ENCODE data around the gene SPAG16.

Gene SPAG16

DNA sequence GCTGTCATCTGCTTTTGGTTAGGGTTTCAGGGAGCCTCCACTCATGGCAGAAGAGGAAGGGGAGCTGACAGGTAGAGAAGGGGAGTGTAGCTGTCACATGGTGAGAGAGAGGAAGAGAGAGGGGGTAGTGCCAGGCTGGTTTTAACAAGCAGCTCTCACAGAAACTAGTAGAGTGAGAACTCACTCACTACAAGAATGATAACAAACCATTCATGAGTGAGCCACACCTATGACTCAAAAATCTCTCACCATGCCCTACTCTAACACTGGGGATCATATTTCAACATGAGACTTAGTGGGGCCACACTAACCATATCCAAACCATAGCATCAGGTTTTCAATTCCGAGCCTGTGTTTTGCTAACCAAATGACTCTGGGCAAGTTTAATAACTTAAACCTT is 851.7 kb downstream of the SPAG16 start:
- H3K9ac ChIP-seq (ENCODE audit: low read depth, low read length), result no peak overlapping the region

DNA sequence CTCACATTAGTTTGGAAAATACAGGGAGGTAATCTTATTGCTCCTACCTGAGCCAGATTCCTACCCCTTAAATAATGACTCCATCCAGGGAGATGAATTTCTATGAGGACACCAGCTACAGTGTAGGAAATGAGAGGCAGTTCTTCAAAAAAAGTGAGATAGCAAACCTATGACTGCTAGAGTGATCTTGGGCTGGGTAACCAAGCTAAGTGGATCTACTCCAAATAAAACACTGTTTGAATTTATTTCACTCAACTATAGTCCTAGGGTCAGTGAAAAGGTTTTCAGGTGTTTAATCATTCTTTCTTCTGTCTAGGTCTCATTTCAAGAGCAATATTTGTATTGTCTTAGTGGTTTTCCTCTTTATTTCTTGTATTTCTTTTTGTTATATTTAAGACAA is 854.5 kb downstream of the SPAG16 start:
- H3K9ac ChIP-seq (ENCODE audit: low read depth, low read length), result no peak overlapping the region
- no peak overlapping the region for H3K4me3 ChIP-seq (ENCODE audit: low read depth, low read length)
- no peak overlapping the region for H3K27ac ChIP-seq (ENCODE audit: low read depth, low read length)
- no peaks in the 10 kb centered on the region for H3K4me1 ChIP-seq (ENCODE audit: control insufficient read depth, insufficient read depth, low read length)
- H3K36me3 ChIP-seq (ENCODE audit: control insufficient read depth, insufficient read depth, low read length), result no peaks in the 10 kb centered on the region
- H3K9me3 ChIP-seq (ENCODE audit: control insufficient read depth, insufficient read depth, low read length), result no peaks in the 10 kb centered on the region
- no peaks in the 10 kb centered on the region for H3K27me3 ChIP-seq (ENCODE audit: control insufficient read depth, insufficient read depth, low read length)

More for the DNA sequence above, 851.7 kb downstream of the SPAG16 start:
- no peaks in the 10 kb centered on the region for H3K27me3 ChIP-seq (ENCODE audit: control insufficient read depth, insufficient read depth, low read length)
- no peak overlapping the region for H3K27ac ChIP-seq (ENCODE audit: low read depth, low read length)
- no peak overlapping the region for H3K4me3 ChIP-seq (ENCODE audit: low read depth, low read length)
- no peaks in the 10 kb centered on the region for H3K36me3 ChIP-seq (ENCODE audit: control insufficient read depth, insufficient read depth, low read length)
- H3K4me1 ChIP-seq (ENCODE audit: control insufficient read depth, insufficient read depth, low read length), result no peaks in the 10 kb centered on the region
- no peaks in the 10 kb centered on the region for H3K9me3 ChIP-seq (ENCODE audit: control insufficient read depth, insufficient read depth, low read length)

DNA sequence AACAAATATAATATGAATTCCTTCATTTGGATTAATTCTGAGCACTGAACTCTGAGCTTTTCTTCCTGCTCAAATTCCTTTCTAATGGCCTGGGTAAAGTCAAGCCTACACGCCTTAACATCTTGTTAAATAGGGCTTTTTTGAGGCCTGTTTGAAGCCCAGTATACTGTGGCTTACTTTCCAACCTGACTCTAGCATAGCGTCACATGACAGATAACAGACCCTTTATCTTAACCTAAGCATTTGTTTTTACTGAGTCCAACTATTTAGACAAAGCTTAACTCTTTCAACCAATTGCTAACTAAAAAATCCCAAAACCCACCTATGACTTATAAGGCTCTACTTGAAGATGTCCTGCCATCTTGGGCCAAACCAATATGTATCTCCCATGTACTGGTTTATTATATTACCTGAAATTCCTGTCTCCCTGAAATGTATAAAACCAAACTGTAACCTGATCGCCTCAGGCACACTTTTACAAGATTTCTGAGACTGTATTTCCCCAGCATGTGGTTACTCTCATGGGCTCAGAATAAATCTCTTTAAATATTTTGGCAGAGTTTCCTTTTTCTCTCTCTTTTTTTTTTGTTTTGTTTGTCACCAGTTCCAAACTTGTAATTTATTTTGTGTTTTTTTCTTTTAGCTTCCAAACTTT is 855.5 kb downstream of the SPAG16 start:
- Histone ChIP-seq H3K36me3 (ENCODE audit: control insufficient read depth, insufficient read depth, low read length) (no peaks in the 10 kb centered on the region), H3K27ac (ENCODE audit: low read depth, low read length) (no peak overlapping the region), H3K9me3 (ENCODE audit: control insufficient read depth, insufficient read depth, low read length) (no peaks in the 10 kb centered on the region), H3K4me1 (ENCODE audit: control insufficient read depth, insufficient read depth, low read length) (no peaks in the 10 kb centered on the region), H3K27me3 (ENCODE audit: control insufficient read depth, insufficient read depth, low read length) (no peaks in the 10 kb centered on the region), H3K9ac (ENCODE audit: low read depth, low read length) (no peak overlapping the region), H3K4me3 (ENCODE audit: low read depth, low read length) (no peak overlapping the region)

DNA sequence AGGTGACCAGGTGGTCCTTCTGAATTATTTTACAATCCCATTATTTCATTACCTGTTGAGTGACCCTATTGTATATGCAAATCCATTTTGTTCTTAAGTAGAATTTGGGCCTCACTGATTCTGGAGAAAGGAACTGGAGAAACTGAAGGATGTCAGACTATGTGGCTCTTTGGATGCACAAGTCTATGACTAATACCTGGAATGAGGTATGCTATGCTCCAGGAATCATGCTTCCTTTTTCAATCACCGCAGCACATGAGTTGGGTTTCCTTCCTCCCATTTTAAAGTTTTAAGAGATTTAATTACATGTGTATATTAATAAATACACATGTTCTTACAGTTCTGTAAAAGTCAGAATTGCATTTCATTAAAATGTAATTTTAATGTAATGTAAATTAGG is 872.7 kb downstream of the SPAG16 start:
- no peaks in the 10 kb centered on the region for H3K36me3 ChIP-seq (ENCODE audit: control insufficient read depth, insufficient read depth, low read length)
- H3K9ac ChIP-seq (ENCODE audit: low read depth, low read length), result no peak overlapping the region
- no peaks in the 10 kb centered on the region for H3K9me3 ChIP-seq (ENCODE audit: control insufficient read depth, insufficient read depth, low read length)
- no peak overlapping the region for H3K4me3 ChIP-seq (ENCODE audit: low read depth, low read length)
- H3K27ac ChIP-seq (ENCODE audit: low read depth, low read length), result no peak overlapping the region
- H3K4me1 ChIP-seq (ENCODE audit: control insufficient read depth, insufficient read depth, low read length), result no peaks in the 10 kb centered on the region
- H3K27me3 ChIP-seq (ENCODE audit: control insufficient read depth, insufficient read depth, low read length), result no peaks in the 10 kb centered on the region

DNA sequence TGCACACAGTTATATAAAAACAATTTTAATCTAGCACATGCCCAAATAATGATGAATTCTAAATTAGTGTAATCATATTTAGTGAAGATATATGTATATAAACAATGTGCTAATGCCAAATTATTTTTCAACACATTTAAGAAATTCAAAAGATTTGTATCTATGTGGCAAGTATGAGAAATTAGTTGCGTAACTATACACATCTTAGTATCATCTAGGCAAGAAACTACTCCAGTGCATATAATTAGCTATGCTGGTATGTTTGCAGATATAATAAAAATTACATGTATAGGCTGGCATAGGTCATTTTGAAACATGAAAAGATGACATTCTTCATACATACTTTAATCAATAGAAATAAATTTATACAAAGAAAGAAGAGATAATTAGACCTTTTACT is 874.6 kb downstream of the SPAG16 start:
- no peaks in the 10 kb centered on the region for H3K4me1 ChIP-seq (ENCODE audit: control insufficient read depth, insufficient read depth, low read length)
- no peak overlapping the region for H3K9ac ChIP-seq (ENCODE audit: low read depth, low read length)
- no peak overlapping the region for H3K27ac ChIP-seq (ENCODE audit: low read depth, low read length)

DNA sequence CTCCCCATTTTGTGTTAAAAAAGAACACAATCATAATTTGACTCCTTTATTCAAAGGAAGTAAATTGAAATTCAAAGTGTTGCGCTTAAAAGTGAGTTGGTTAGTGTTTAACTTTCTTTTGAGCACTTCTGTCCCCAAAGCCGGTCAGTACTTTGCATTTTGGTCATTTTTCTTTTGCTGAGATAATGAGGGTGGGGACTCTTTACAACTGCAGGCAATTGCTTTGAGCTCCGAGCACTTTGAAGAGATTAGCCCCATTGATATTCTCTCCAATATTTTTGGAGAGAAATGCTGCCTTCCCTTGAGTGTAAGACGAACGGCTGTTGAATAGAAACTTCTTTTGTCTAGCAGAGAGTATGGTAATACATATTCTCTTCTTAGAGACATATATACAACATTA is 885.0 kb downstream of the SPAG16 start:
- Histone ChIP-seq H3K9ac (ENCODE audit: low read depth, low read length) (no peak overlapping the region), H3K4me3 (ENCODE audit: low read depth, low read length) (no peak overlapping the region), H3K27ac (ENCODE audit: low read depth, low read length) (no peak overlapping the region), H3K9me3 (ENCODE audit: control insufficient read depth, insufficient read depth, low read length) (no peaks in the 10 kb centered on the region), H3K4me1 (ENCODE audit: control insufficient read depth, insufficient read depth, low read length) (no peaks in the 10 kb centered on the region), H3K36me3 (ENCODE audit: control insufficient read depth, insufficient read depth, low read length) (no peaks in the 10 kb centered on the region), H3K27me3 (ENCODE audit: control insufficient read depth, insufficient read depth, low read length) (no peaks in the 10 kb centered on the region)

More for the DNA sequence above, 874.6 kb downstream of the SPAG16 start:
- Histone ChIP-seq H3K4me3 (ENCODE audit: low read depth, low read length) (no peak overlapping the region), H3K27me3 (ENCODE audit: control insufficient read depth, insufficient read depth, low read length) (no peaks in the 10 kb centered on the region), H3K36me3 (ENCODE audit: control insufficient read depth, insufficient read depth, low read length) (no peaks in the 10 kb centered on the region), H3K9me3 (ENCODE audit: control insufficient read depth, insufficient read depth, low read length) (no peaks in the 10 kb centered on the region)

DNA sequence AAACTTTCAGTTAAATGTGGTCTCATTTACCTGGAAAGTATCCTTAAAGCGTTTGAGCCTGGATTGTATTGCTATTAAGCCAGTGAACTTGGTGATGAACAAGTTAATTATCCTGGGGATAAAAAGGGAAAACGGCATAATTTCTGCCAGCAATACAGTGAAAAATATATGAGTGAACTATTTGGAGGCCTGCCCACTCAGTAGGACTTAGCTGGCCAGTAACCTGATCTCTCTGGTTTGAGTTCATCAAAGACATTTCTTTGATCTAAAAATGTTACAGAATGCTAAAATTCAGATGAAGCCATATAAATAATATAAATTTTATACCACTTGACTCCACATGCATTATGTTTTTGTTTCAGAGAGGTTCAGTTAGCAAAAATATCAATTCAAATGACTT is 885.5 kb downstream of the SPAG16 start:
- Histone ChIP-seq H3K4me1 (ENCODE audit: control insufficient read depth, insufficient read depth, low read length) (no peaks in the 10 kb centered on the region), H3K9me3 (ENCODE audit: control insufficient read depth, insufficient read depth, low read length) (no peaks in the 10 kb centered on the region), H3K4me3 (ENCODE audit: low read depth, low read length) (no peak overlapping the region), H3K36me3 (ENCODE audit: control insufficient read depth, insufficient read depth, low read length) (no peaks in the 10 kb centered on the region), H3K27ac (ENCODE audit: low read depth, low read length) (no peak overlapping the region), H3K27me3 (ENCODE audit: control insufficient read depth, insufficient read depth, low read length) (no peaks in the 10 kb centered on the region), H3K9ac (ENCODE audit: low read depth, low read length) (no peak overlapping the region)

DNA sequence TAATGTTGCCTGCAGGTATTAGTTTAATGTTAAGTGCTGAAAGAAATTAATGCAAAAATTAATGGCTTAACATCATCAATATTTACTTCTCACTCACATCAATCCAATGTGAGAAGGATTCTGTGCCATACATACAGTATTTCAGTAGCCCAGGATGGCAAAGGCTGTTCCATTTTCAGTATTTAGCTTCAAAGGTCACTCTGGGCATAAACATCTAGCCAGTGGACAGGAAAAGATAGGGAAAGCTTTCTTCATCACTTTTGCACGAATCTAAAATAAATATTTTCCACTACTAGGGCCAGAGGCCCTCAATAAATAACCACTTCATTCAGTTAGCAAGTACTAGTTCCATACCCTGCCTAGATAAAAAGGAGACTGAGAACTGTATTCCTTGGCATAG is 890.3 kb downstream of the SPAG16 start:
- Histone ChIP-seq H3K27ac (ENCODE audit: low read depth, low read length) (no peak overlapping the region), H3K4me1 (ENCODE audit: control insufficient read depth, insufficient read depth, low read length) (no peaks in the 10 kb centered on the region; the same call in 1 of the 2 replicates), H3K36me3 (ENCODE audit: control insufficient read depth, insufficient read depth, low read length) (no peaks in the 10 kb centered on the region), H3K27me3 (ENCODE audit: control insufficient read depth, insufficient read depth, low read length) (no peaks in the 10 kb centered on the region), H3K9me3 (ENCODE audit: control insufficient read depth, insufficient read depth, low read length) (no peaks in the 10 kb centered on the region), H3K9ac (ENCODE audit: low read depth, low read length) (no peak overlapping the region), H3K4me3 (ENCODE audit: low read depth, low read length) (no peak overlapping the region)

DNA sequence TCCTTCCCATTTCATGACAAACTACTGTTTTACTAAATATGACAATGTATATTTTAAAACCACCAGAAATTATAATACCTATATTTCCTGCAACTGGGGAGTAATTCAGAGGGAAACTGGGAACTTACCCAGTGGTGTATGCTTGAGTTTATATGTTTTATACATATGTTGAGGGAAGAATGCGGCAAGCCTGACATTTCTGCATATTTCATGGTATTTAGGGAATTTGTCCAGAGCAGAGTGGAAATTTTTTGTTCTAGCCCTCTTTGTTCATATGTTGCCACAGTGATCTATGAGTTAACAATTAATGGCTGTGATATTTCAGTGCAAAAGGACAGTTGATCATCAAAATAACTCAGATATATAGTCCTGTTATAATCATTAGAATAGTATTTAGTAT is 895.8 kb downstream of the SPAG16 start:
- no peaks in the 10 kb centered on the region for H3K9me3 ChIP-seq (ENCODE audit: control insufficient read depth, insufficient read depth, low read length)
- H3K27me3 ChIP-seq (ENCODE audit: control insufficient read depth, insufficient read depth, low read length), result no peaks in the 10 kb centered on the region
- H3K9ac ChIP-seq (ENCODE audit: low read depth, low read length), result no peak overlapping the region

DNA sequence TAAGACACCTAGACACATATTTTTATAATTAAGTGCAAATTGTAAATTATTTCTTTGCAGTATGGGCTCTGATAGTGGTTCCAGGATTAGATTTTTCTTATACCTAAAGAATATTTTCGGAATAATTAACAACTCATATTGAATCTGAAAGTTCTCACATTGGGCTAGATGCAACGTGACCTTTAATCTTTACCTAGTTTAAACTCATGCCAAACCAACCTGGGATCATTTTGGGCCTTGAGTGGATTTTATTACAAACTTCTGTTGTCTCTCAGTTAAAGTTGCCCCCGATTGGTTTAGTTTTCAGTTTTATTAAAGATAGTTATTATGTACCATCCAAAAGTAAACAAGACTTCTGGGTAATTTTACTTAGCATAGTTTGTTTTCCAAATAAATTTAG is 896.4 kb downstream of the SPAG16 start:
- Histone ChIP-seq H3K27ac (ENCODE audit: low read depth, low read length) (no peak overlapping the region), H3K4me1 (ENCODE audit: control insufficient read depth, insufficient read depth, low read length) (no peaks in the 10 kb centered on the region; the same call in 1 of the 2 replicates), H3K27me3 (ENCODE audit: control insufficient read depth, insufficient read depth, low read length) (no peaks in the 10 kb centered on the region), H3K9me3 (ENCODE audit: control insufficient read depth, insufficient read depth, low read length) (no peaks in the 10 kb centered on the region), H3K36me3 (ENCODE audit: control insufficient read depth, insufficient read depth, low read length) (no peaks in the 10 kb centered on the region), H3K9ac (ENCODE audit: low read depth, low read length) (no peak overlapping the region), H3K4me3 (ENCODE audit: low read depth, low read length) (no peak overlapping the region)

More for the DNA sequence above, 895.8 kb downstream of the SPAG16 start:
- Histone ChIP-seq H3K27ac (ENCODE audit: low read depth, low read length) (no peak overlapping the region), H3K4me3 (ENCODE audit: low read depth, low read length) (no peak overlapping the region), H3K4me1 (ENCODE audit: control insufficient read depth, insufficient read depth, low read length) (no peaks in the 10 kb centered on the region; the same call in 1 of the 2 replicates), H3K36me3 (ENCODE audit: control insufficient read depth, insufficient read depth, low read length) (no peaks in the 10 kb centered on the region)

DNA sequence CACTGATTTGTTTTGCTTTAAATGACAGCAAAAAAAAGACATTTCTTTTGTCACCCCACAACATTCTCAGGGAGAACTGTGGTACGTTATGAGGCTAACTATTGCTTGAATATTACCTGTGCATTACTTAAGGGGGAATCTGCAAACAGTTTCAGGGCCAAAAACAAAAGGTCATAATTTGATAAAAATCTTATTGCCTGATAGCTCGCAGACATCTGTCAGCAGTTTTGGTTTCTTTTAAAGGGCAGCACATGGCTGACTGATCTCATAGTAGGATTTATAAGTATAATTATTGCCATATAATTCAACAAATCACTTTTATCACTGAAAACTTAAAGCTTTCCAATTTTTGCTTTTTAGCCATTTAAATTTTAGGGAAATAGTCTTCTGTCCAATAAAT is 900.2 kb downstream of the SPAG16 start:
- H3K27me3 ChIP-seq (ENCODE audit: control insufficient read depth, insufficient read depth, low read length), result no peaks in the 10 kb centered on the region
- no peaks in the 10 kb centered on the region for H3K36me3 ChIP-seq (ENCODE audit: control insufficient read depth, insufficient read depth, low read length)
- no peak overlapping the region for H3K9ac ChIP-seq (ENCODE audit: low read depth, low read length)
- H3K4me3 ChIP-seq (ENCODE audit: low read depth, low read length), result no peak overlapping the region
- no peaks in the 10 kb centered on the region for H3K9me3 ChIP-seq (ENCODE audit: control insufficient read depth, insufficient read depth, low read length)
- H3K27ac ChIP-seq (ENCODE audit: low read depth, low read length), result no peak overlapping the region
- peaks cover 17% of the 10 kb centered on the region for H3K4me1 ChIP-seq (ENCODE audit: control insufficient read depth, insufficient read depth, low read length)
